Stimulated activated CD4-positive, alpha-beta T cell treated with anti-CD3 and anti-CD28 coated beads, Interleukin-2, amount 100 ng/mL, for 48 hours (primary cell): Measurements from ENCODE around the gene TECTA.

Experiments used
- DNase-seq, 2 donors: peaks; one replicate each; pipeline ENCODE4 v3.0.0-alpha.2; 2020

Gene TECTA

GRCh38 chr11:121100943-121101342 lies at the start of gene TECTA:
TSS of gene TECTA (plus strand) at chr11:121101243. CDS start at chr11:121102666, 1,423 bp downstream.
- no peak for DNase-seq

- DNase-seq = no peak
These were observed 47.8 kb upstream of the TECTA start for GRCh38 chr11:121053244-121053643.

- DNase-seq = no peak
These were observed 46.8 kb upstream of the TECTA start for GRCh38 chr11:121054266-121054665.

- no peak for DNase-seq
These were observed 46.0 kb upstream of the TECTA start for GRCh38 chr11:121055076-121055475.

- no peak for DNase-seq
These were observed 43.1 kb upstream of the TECTA start for GRCh38 chr11:121057922-121058321.

- no peak for DNase-seq
These were observed 42.1 kb upstream of the TECTA start for GRCh38 chr11:121058941-121059340.

- no peak for DNase-seq
These were observed 41.4 kb upstream of the TECTA start for GRCh38 chr11:121059605-121060004.

- no peak for DNase-seq
These were observed 37.3 kb upstream of the TECTA start for GRCh38 chr11:121063728-121064127.

- no peak for DNase-seq
These were observed 34.4 kb upstream of the TECTA start for GRCh38 chr11:121066623-121067022.

- DNase-seq = no peak
These were observed 34.0 kb upstream of the TECTA start for GRCh38 chr11:121067026-121067425.

GRCh38 chr11:121067453-121067852 lies 33.6 kb upstream of the TECTA start:
- DNase-seq = no peak

- DNase-seq = no peak
These were observed 32.9 kb upstream of the TECTA start for GRCh38 chr11:121067962-121068647.

- no peak for DNase-seq
These were observed 32.3 kb upstream of the TECTA start for GRCh38 chr11:121068787-121069186.

GRCh38 chr11:121070951-121071845 lies 29.8 kb upstream of the TECTA start:
- DNase-seq = no peak

- no peak for DNase-seq
These were observed 29.1 kb upstream of the TECTA start for GRCh38 chr11:121071846-121072450.

GRCh38 chr11:121081321-121081720 lies 19.7 kb upstream of the TECTA start:
- DNase-seq = no peak

- DNase-seq = no peak
These were observed 18.8 kb upstream of the TECTA start for GRCh38 chr11:121082219-121082618.

- DNase-seq = no peak
These were observed 18.4 kb upstream of the TECTA start for GRCh38 chr11:121082670-121083069.

GRCh38 chr11:121086866-121087265 lies 14.2 kb upstream of the TECTA start:
- DNase-seq = no peak

- no peak for DNase-seq
These were observed 11.5 kb upstream of the TECTA start for GRCh38 chr11:121089566-121089965.

GRCh38 chr11:121090145-121090721 lies 10.8 kb upstream of the TECTA start:
- DNase-seq = no peak

GRCh38 chr11:121091492-121092152 lies 9.4 kb upstream of the TECTA start:
- DNase-seq = no peak

- no peak for DNase-seq
These were observed 5.5 kb upstream of the TECTA start for GRCh38 chr11:121095561-121095960.
